Suprapubic skin (tissue), 4 donors: ENCODE results near the gene REXO1. TPM values are rescaled to one million over a fixed set of nuclear protein-coding genes. Genes with fewer than 3 reads are reported as not detected.

Experiments used
- DNase-seq, 2 donors: peaks; one replicate each; pipeline ENCODE4 v3.0.0-alpha.2; 2019; ENCODE audit warnings: low spot score in 2 of 2
- H3K27ac ChIP-seq: fragments of 200-600 bp; sonication (generic); one replicate; pipeline ENCODE4 v1.5.1; 2019
- H3K27me3 ChIP-seq: fragments of 200-600 bp; sonication (generic); one replicate; pipeline ENCODE4 v1.5.1; 2019
- H3K36me3 ChIP-seq: fragments of 200-600 bp; sonication (generic); one replicate; pipeline ENCODE4 v1.5.1; 2019
- H3K4me1 ChIP-seq: fragments of 200-600 bp; sonication (generic); one replicate; pipeline ENCODE4 v1.5.1; 2019
- H3K4me3 ChIP-seq: fragments of 200-600 bp; sonication (generic); one replicate; pipeline ENCODE4 v1.5.1; 2019; ENCODE audit warnings: mild to moderate bottlenecking
- H3K9me3 ChIP-seq: fragments of 200-600 bp; sonication (generic); one replicate; pipeline ENCODE4 v1.5.1; 2019
- CTCF ChIP-seq, 2 donors: fragments of 200-600 bp in 1 of 2; fragments of 450-650 bp in 1 of 2; sonication (generic) in 1 of 2; IDR thresholded peaks; one replicate each; pipeline ENCODE4 v1.5.1; 2016 to 2019; ENCODE audit warnings: antibody characterized with exemption in 2 of 2, mild to moderate bottlenecking in 1 of 2, moderate library complexity in 1 of 2
- EP300 ChIP-seq: sonication (generic); formaldehyde crosslinking; IDR thresholded peaks from one replicate; pipeline ENCODE4 v1.6.1; 2017; ENCODE audit warnings: antibody characterized with exemption
- POLR2A ChIP-seq, 2 donors: fragments of 450-650 bp; IDR thresholded peaks; one replicate each; pipeline ENCODE4 v1.6.1; 2017; ENCODE audit warnings: antibody characterized with exemption in 2 of 2, mild to moderate bottlenecking in 2 of 2, moderate library complexity in 2 of 2
- POLR2AphosphoS5 ChIP-seq, 3 donors: sonication (generic); formaldehyde crosslinking; IDR thresholded peaks; one replicate each; pipeline ENCODE4 v1.6.1; 2017; ENCODE audit warnings: antibody characterized with exemption in 3 of 3
- WGBS: methylation state at CpG from one replicate; pipeline ENCODE4 v1.1.5; 2018; 5-methylcytosine and 5-hydroxymethylcytosine counted together
- total RNA-seq, 4 donors: library from RNA; depleted of rRNA; stranded (reverse); fragments of >200 nt; gene quantifications; one replicate each; pipeline ENCODE4 v1.1.0, GENCODE V29; 2016

REXO1 gene
- total RNA-seq, 4 donors from 2014 or later, result 31.8 to 63.1 (median 38.3) TPM

- no peaks in the 10 kb centered on the region for H3K36me3 ChIP-seq
- no peak overlapping the region for H3K4me3 ChIP-seq
- WGBS, result 31% methylated on average over 2 of the region's 7 CpGs
- no peak overlapping the region for H3K27ac ChIP-seq
- peaks cover 54% of the 10 kb centered on the region for H3K27me3 ChIP-seq
- no peak for DNase-seq
- TF ChIP-seq EP300 (no peak), POLR2A (IDR thresholded peaks at IDR 0.05) (no peak), POLR2AphosphoS5 (IDR thresholded peaks at IDR 0.05) (no peak), CTCF (IDR thresholded peaks at IDR 0.05) (no peak)
- H3K9me3 ChIP-seq, result no peaks in the 10 kb centered on the region
- H3K4me1 ChIP-seq, result peaks cover 12% of the 10 kb centered on the region
These were observed 58.1 kb downstream of the REXO1 start for GRCh38 chr19:1790054-1790792.

GRCh38 chr19:1789261-1790041, 58.8 kb downstream of the REXO1 start:
- no peaks in the 10 kb centered on the region for H3K9me3 ChIP-seq
- 18% methylated on average over 6 of the region's 59 CpGs for WGBS
- no peak overlapping the region for H3K4me3 ChIP-seq
- TF ChIP-seq POLR2AphosphoS5 (IDR thresholded peaks at IDR 0.05) (no peak), POLR2A (IDR thresholded peaks at IDR 0.05) (no peak), CTCF (IDR thresholded peaks at IDR 0.05) (no peak), EP300 (no peak)
- DNase-seq, result no peak
- H3K27ac ChIP-seq, result no peak overlapping the region
- peaks cover 12% of the 10 kb centered on the region for H3K4me1 ChIP-seq
- H3K36me3 ChIP-seq, result no peaks in the 10 kb centered on the region
- peaks cover 57% of the 10 kb centered on the region for H3K27me3 ChIP-seq

- 57% methylated on average over 8 of the region's 8 CpGs for WGBS
- Histone ChIP-seq H3K27me3 (peaks cover 75% of the 10 kb centered on the region), H3K27ac (no peak overlapping the region)
These were observed 61.2 kb downstream of the REXO1 start for GRCh38 chr19:1787116-1787515.

GRCh38 chr19:1786668-1787067, 61.6 kb downstream of the REXO1 start:
- peaks cover 12% of the 10 kb centered on the region for H3K4me1 ChIP-seq
- H3K27me3 ChIP-seq, result peaks cover 76% of the 10 kb centered on the region
- no peaks in the 10 kb centered on the region for H3K9me3 ChIP-seq
- H3K27ac ChIP-seq, result no peak overlapping the region
- H3K36me3 ChIP-seq, result no peaks in the 10 kb centered on the region
- DNase-seq, result no peak
- no peak overlapping the region for H3K4me3 ChIP-seq
- 71% methylated on average over 7 of the region's 8 CpGs for WGBS
- no peak for TF ChIP-seq CTCF (IDR thresholded peaks at IDR 0.05)
- no peak for TF ChIP-seq POLR2AphosphoS5 (IDR thresholded peaks at IDR 0.05)
- TF ChIP-seq EP300, result no peak
- no peak for TF ChIP-seq POLR2A (IDR thresholded peaks at IDR 0.05)

More at GRCh38 chr19:1787116-1787515, 61.2 kb downstream of the REXO1 start:
- no peak for TF ChIP-seq POLR2AphosphoS5 (IDR thresholded peaks at IDR 0.05)
- TF ChIP-seq EP300, result no peak
- no peak for TF ChIP-seq CTCF (IDR thresholded peaks at IDR 0.05)
- no peak overlapping the region for H3K4me3 ChIP-seq
- H3K4me1 ChIP-seq, result peaks cover 12% of the 10 kb centered on the region
- DNase-seq, result no peak
- H3K36me3 ChIP-seq, result no peaks in the 10 kb centered on the region
- H3K9me3 ChIP-seq, result no peaks in the 10 kb centered on the region

GRCh38 chr19:1785310-1785709, 63.0 kb downstream of the REXO1 start:
- no peak for TF ChIP-seq POLR2A (IDR thresholded peaks at IDR 0.05)
- no peak for TF ChIP-seq CTCF (IDR thresholded peaks at IDR 0.05)
- no peak for TF ChIP-seq EP300
- TF ChIP-seq POLR2AphosphoS5 (IDR thresholded peaks at IDR 0.05), result no peak
- Histone ChIP-seq H3K4me1 (peaks cover 12% of the 10 kb centered on the region), H3K9me3 (no peaks in the 10 kb centered on the region), H3K36me3 (no peaks in the 10 kb centered on the region), H3K27me3 (peaks cover 85% of the 10 kb centered on the region), H3K27ac (no peak overlapping the region), H3K4me3 (no peak overlapping the region)
- WGBS, result 96% methylated on average over 18 of the region's 19 CpGs
- no peak for DNase-seq
